Liver (tissue), 3 donors: ENCODE data around the gene UNKL.
"Not testable (repeated sequence)": the region's sequence is repeated elsewhere in the genome, so short reads cannot be mapped to it uniquely, and the experiment has no call there.

ENCODE experiments used
- EGR1 ChIP-seq, 2 donors: IDR thresholded peaks; 2 replicates each; pipeline ENCODE4 v1.6.1; 2016 to 2018; ENCODE audit warnings: antibody characterized with exemption in 2 of 2, low read depth in 2 of 2
- FOXA1 ChIP-seq: IDR thresholded peaks from 2 replicates; pipeline ENCODE4 v1.6.1; 2016; ENCODE audit warnings: antibody characterized with exemption
- GABPA ChIP-seq, 2 donors: IDR thresholded peaks in 1 of 2; conservative IDR thresholded peaks in 1 of 2; 2 replicates each; pipeline ENCODE4 v1.6.1; 2016; ENCODE audit warnings: antibody characterized with exemption in 2 of 2, mild to moderate bottlenecking in 1 of 2, moderate library complexity in 1 of 2
- HNF4A ChIP-seq, 2 donors: conservative IDR thresholded peaks; 2 replicates each; pipeline ENCODE4 v1.6.1; 2016; ENCODE audit warnings: antibody characterized with exemption in 2 of 2, mild to moderate bottlenecking in 2 of 2
- HNF4G ChIP-seq: IDR thresholded peaks from 2 replicates; pipeline ENCODE4 v1.6.1; 2016; ENCODE audit warnings: antibody characterized with exemption
- JUND ChIP-seq, 2 donors: IDR thresholded peaks; 2 replicates each; pipeline ENCODE4 v1.6.1; 2016; ENCODE audit warnings: antibody characterized with exemption in 2 of 2
- RAD21 ChIP-seq, 2 donors: IDR thresholded peaks; 2 replicates each; pipeline ENCODE4 v1.6.1; 2016; ENCODE audit warnings: antibody characterized with exemption in 2 of 2, mild to moderate bottlenecking in 2 of 2
- TAF1 ChIP-seq: conservative IDR thresholded peaks from 2 replicates; pipeline ENCODE4 v1.6.1; 2016; ENCODE audit warnings: antibody characterized with exemption, mild to moderate bottlenecking
- YY1 ChIP-seq: IDR thresholded peaks from 2 replicates; pipeline ENCODE4 v1.6.1; 2016; ENCODE audit warnings: antibody characterized with exemption, mild to moderate bottlenecking
- TF ChIP-seq, protein P1 (sequence below): fragments of 150-350 bp; IDR thresholded peaks from 2 replicates; pipeline ENCODE4 v1.5.1; 2017; ENCODE audit warnings: improper control_type of control experiment, low read depth, low read length; ENCODE audit not compliant: missing input control
- TF ChIP-seq, protein P2 (sequence below): IDR thresholded peaks from 2 replicates; pipeline ENCODE4 v1.6.1; 2016; ENCODE audit warnings: antibody characterized with exemption, mild to moderate bottlenecking
- TF ChIP-seq, protein P3 (sequence below): IDR thresholded peaks from 2 replicates; pipeline ENCODE4 v1.6.1; 2016; ENCODE audit warnings: antibody characterized with exemption
- TF ChIP-seq, protein P4 (sequence below): IDR thresholded peaks from 2 replicates; pipeline ENCODE4 v1.6.1; 2016; ENCODE audit warnings: antibody characterized with exemption
- TF ChIP-seq, protein P5 (sequence below): IDR thresholded peaks from 2 replicates; pipeline ENCODE4 v1.6.1; 2016; ENCODE audit warnings: antibody characterized with exemption
- donor health status: healthy.
- donor health status: healthy.

DNA sequence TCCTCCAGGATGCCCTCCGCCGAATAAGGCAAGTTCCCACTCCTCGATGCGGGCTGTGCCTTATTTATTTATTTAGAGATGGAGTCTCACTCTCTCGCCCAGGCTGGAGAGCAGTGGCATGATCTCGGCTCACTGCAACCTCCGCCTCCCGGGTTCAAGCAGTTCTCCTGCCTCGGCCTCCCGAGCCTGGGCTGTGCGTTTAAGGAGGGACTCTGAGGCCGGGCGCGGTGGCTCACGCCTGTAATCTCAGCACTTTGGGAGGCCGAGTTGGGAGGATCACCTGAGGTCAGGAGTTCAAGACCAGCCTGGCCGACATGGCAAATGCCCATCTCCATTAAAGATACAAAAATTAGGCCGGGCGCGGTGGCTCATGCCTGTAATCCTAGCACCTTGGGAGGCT lies 86.4 kb downstream of the UNKL start:
- TF ChIP-seq, protein P1, sequence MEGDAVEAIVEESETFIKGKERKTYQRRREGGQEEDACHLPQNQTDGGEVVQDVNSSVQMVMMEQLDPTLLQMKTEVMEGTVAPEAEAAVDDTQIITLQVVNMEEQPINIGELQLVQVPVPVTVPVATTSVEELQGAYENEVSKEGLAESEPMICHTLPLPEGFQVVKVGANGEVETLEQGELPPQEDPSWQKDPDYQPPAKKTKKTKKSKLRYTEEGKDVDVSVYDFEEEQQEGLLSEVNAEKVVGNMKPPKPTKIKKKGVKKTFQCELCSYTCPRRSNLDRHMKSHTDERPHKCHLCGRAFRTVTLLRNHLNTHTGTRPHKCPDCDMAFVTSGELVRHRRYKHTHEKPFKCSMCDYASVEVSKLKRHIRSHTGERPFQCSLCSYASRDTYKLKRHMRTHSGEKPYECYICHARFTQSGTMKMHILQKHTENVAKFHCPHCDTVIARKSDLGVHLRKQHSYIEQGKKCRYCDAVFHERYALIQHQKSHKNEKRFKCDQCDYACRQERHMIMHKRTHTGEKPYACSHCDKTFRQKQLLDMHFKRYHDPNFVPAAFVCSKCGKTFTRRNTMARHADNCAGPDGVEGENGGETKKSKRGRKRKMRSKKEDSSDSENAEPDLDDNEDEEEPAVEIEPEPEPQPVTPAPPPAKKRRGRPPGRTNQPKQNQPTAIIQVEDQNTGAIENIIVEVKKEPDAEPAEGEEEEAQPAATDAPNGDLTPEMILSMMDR = not testable (repeated sequence)
- TF ChIP-seq, protein P2, sequence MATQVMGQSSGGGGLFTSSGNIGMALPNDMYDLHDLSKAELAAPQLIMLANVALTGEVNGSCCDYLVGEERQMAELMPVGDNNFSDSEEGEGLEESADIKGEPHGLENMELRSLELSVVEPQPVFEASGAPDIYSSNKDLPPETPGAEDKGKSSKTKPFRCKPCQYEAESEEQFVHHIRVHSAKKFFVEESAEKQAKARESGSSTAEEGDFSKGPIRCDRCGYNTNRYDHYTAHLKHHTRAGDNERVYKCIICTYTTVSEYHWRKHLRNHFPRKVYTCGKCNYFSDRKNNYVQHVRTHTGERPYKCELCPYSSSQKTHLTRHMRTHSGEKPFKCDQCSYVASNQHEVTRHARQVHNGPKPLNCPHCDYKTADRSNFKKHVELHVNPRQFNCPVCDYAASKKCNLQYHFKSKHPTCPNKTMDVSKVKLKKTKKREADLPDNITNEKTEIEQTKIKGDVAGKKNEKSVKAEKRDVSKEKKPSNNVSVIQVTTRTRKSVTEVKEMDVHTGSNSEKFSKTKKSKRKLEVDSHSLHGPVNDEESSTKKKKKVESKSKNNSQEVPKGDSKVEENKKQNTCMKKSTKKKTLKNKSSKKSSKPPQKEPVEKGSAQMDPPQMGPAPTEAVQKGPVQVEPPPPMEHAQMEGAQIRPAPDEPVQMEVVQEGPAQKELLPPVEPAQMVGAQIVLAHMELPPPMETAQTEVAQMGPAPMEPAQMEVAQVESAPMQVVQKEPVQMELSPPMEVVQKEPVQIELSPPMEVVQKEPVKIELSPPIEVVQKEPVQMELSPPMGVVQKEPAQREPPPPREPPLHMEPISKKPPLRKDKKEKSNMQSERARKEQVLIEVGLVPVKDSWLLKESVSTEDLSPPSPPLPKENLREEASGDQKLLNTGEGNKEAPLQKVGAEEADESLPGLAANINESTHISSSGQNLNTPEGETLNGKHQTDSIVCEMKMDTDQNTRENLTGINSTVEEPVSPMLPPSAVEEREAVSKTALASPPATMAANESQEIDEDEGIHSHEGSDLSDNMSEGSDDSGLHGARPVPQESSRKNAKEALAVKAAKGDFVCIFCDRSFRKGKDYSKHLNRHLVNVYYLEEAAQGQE = not testable (repeated sequence)
- TF ChIP-seq GABPA (IDR thresholded peaks at IDR 0.05 in 1 of 2, conservative IDR thresholded peaks at IDR 0.05 in 1 of 2); RAD21 (IDR thresholded peaks at IDR 0.05); EGR1 (IDR thresholded peaks at IDR 0.05; ENCODE audit: low read depth in 2 of 2); HNF4G; FOXA1; HNF4A (conservative IDR thresholded peaks at IDR 0.05); TAF1; JUND (IDR thresholded peaks at IDR 0.05); YY1: not testable (repeated sequence)
- TF ChIP-seq, protein P3, sequence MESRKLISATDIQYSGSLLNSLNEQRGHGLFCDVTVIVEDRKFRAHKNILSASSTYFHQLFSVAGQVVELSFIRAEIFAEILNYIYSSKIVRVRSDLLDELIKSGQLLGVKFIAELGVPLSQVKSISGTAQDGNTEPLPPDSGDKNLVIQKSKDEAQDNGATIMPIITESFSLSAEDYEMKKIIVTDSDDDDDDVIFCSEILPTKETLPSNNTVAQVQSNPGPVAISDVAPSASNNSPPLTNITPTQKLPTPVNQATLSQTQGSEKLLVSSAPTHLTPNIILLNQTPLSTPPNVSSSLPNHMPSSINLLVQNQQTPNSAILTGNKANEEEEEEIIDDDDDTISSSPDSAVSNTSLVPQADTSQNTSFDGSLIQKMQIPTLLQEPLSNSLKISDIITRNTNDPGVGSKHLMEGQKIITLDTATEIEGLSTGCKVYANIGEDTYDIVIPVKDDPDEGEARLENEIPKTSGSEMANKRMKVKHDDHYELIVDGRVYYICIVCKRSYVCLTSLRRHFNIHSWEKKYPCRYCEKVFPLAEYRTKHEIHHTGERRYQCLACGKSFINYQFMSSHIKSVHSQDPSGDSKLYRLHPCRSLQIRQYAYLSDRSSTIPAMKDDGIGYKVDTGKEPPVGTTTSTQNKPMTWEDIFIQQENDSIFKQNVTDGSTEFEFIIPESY = not testable (repeated sequence)
- TF ChIP-seq, protein P4, sequence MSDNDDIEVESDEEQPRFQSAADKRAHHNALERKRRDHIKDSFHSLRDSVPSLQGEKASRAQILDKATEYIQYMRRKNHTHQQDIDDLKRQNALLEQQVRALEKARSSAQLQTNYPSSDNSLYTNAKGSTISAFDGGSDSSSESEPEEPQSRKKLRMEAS = not testable (repeated sequence)
- TF ChIP-seq, protein P5, sequence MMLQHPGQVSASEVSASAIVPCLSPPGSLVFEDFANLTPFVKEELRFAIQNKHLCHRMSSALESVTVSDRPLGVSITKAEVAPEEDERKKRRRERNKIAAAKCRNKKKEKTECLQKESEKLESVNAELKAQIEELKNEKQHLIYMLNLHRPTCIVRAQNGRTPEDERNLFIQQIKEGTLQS = not testable (repeated sequence)
